ENCODE measurements around the gene SLC17A7.

DNA sequence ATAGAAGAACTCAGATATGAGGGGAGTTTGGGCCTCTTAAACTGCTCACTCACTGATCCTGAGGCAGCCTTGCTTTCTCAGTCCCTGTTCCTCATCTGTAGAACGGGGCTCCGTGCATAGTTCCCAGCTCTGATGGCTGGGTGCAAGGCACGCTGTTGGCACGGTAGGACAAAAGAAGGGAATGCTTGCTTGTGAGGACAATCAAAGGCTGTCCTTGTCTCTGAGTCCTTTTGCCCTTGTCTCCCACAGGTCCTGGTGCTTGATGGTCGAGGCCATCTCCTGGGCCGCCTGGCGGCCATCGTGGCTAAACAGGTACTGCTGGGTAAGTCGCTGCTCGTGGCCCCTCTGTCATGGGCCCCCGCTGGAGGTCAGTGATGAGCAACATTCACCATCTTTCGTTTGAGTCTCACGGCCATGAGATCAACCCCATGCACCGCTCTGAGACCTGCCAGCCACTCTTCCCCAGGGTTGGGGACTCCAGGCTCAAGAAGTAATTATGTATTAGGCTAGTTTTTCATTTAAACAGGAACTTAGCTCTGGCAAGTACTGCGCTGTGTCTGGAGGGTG, 48.4 kb upstream of the SLC17A7 start:
- TF ChIP-seq, protein P1, sequence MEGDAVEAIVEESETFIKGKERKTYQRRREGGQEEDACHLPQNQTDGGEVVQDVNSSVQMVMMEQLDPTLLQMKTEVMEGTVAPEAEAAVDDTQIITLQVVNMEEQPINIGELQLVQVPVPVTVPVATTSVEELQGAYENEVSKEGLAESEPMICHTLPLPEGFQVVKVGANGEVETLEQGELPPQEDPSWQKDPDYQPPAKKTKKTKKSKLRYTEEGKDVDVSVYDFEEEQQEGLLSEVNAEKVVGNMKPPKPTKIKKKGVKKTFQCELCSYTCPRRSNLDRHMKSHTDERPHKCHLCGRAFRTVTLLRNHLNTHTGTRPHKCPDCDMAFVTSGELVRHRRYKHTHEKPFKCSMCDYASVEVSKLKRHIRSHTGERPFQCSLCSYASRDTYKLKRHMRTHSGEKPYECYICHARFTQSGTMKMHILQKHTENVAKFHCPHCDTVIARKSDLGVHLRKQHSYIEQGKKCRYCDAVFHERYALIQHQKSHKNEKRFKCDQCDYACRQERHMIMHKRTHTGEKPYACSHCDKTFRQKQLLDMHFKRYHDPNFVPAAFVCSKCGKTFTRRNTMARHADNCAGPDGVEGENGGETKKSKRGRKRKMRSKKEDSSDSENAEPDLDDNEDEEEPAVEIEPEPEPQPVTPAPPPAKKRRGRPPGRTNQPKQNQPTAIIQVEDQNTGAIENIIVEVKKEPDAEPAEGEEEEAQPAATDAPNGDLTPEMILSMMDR (conservative IDR thresholded peaks at IDR 0.05 in 1 of 2, IDR thresholded peaks at IDR 0.05 in 1 of 2; ENCODE audit: low read depth in 1 of 2, low read length in 2 of 2): no peak
- no peak for TF ChIP-seq EZH2 (IDR thresholded peaks at IDR 0.05; ENCODE audit: low read length, missing control alignments)

Measured in fibroblast of lung (primary cell).